GM21529 (cell line): ENCODE measurements around the gene ADAMTSL3.
"Not testable (repeated sequence)": the region's sequence is repeated elsewhere in the genome, so short reads cannot be mapped to it uniquely, and the experiment has no call there.

Experiments
- ATAC-seq: cut with Tn5 transposase; IDR thresholded peaks from one replicate; pipeline ENCODE4 v1.9.1; 2021; ENCODE audit not compliant: unreplicated experiment

Gene ADAMTSL3

DNA sequence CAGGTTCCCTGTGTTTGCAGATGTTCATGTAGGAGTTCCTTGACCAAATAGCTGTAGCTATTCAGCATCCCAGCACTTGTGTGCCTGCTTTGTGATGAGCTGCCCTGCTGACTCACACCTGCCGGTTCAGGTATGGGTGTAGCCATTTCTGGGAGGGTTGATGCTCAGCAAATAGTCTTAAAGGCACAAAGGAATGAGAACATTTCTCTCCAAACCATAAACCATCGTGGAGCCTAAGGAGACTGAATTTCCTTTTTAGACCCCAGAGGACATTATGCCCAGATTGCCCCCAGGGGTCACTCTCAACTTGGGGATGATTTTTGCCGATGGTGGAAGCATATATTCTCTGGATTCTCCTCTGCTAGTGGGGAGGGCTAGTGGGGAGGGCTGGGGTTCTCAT, 80.6 kb downstream of the ADAMTSL3 start:
- no peak for ATAC-seq

GRCh38 chr15:83739629-83740028, 85.7 kb downstream of the ADAMTSL3 start:
- no peak for ATAC-seq

DNA sequence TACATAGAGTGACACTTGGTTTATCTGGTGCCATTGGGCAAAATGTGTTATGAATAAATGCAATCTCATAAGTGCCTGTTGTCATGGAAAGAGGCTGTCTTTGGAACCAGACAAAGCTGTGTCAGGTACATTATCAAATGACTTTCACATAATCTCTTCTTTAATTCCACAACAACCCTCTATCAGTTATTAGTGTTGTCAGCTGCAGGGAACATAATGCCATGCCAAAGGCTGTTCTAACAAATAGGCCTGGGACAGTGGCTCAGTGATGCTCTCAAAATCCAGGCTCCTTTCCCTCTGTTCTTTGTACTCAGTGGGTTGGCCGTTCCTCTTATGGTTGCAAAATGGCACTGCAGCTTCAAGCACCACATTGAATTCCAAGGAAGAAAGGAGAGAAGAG, 91.8 kb downstream of the ADAMTSL3 start:
- no peak for ATAC-seq

DNA sequence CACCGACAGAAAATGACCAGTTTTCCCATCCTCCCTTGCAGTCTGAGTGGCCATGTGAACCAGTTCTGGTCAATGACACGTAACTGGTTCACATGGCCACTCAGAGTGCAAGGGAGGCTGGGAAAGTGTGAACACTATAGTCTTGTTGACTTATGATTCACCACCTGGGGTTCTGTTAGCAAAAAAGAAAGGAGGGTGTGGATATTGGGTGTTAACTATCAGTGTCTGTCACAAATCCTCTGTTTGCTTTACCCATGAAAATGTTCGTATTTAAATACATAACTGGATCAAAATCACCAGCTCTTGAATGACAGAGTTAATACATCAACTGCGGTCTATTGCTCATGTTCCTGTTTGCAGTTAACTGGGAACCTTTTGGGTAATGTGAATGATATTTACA, 92.3 kb downstream of the ADAMTSL3 start:
- no peak for ATAC-seq

DNA sequence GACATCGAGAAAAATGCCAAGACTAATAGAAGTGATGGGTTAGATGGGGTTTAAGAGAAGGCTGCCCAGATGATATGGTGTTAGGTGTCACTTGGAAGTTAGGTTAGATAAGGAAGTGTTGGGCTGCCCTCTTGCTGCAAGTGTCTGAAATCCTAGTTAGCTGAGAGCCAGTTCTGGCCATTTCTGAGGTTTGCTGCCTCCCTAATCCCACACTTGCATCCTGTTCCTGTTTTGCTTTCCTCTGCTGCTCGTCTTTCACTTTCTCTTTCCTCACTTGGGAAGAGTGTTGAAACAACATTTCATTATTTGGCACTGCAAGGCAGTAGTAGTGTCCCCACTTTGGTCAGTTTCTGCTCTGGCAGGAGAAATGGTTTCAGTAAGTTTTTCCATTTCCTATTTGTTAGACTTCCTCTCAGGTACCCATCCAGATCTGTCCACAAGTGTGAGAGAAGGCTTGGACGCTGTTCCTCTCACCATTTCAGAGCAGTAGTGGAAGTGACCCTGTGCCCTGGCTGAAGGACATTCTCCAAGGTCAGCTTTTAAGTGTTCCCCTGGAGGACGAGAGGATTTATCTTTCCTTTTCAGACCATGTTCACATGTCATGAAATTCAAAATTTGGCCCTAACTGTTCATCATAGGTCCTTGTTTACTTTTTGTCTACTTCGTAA, 93.3 kb downstream of the ADAMTSL3 start:
- no peak for ATAC-seq

- ATAC-seq, result no peak
Observed at GRCh38 chr15:83747718-83748110, 93.8 kb downstream of the ADAMTSL3 start.

DNA sequence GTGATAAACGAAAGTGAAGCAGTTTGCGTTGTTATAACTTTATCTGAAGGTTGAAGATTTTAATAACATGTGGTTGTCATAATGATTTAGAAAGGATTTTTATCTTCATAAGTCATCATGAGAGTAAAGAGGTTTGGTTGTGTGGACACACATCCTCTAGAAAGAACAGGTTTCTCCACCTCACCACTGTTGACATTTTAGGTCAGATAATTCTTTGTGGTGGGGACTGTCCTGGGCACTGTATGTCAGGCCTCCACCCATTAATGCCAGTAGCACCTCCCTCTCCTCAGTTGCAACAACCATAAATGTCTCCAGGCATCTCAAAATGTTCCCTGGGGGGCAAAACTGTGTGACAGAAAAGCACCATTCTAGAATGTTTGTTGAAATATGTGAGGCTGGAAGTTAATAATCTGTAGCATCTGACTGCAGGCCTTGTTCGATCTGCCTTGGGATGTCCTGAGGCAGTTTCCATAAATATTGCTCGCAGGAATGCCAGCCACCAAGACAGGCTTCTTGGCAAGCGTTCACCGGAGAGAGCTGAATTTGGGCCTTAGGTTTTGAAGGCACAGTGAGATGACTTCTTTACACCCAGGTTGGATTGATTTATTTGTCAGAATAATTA, 100.1 kb downstream of the ADAMTSL3 start:
- no peak for ATAC-seq

DNA sequence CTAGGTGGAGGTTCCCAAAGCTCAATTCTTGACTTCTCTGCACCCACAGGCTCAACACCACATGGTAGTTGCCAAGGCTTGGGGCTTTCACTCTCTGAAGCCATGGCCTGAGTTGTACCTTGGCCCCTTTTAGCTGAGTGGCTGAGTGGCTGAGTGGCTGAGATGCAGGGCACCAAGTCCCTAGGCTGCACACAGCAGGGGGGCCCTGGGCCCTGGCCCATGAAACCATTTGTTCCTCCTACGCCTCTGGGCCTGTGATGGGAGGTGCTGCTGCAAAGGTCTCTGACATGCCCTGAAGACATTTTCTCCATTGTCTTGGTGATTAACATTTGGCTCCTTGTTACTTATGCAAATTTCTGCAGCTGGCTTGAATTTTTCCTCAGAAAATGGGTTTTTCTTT, 103.4 kb downstream of the ADAMTSL3 start:
- not testable (repeated sequence) for ATAC-seq

GRCh38 chr15:83762367-83762766, 108.4 kb downstream of the ADAMTSL3 start:
- no peak for ATAC-seq

DNA sequence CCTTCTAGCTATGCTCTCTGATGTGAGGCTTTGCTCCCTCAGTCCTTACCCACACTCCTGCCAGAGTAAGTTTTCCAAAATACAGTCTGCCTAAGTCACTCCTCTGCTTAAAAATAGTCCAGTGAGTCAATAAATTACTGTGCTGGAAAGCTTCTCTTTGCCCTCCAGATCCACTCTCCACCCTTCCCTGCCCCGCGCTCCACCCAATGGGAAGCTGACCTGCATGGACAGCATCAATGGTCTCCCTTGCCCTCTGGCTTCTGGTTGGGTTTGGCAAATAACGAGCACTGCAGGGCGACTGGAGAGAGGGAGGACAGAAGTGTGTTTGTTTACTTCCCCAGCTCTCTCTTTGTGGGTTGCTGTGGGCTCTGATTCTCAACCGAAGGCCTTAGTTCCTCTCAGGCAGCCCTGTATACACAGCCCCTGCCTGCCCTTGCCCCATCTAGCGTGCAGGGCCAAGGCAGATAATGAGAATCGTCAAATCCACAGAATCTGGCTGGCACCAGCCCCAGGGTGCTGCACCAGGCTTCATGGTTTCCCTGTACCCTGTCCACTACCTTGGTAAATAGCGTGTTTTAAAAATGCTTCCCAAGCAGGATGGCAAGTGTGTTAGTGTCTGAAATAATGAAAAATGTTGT, 110.4 kb downstream of the ADAMTSL3 start:
- ATAC-seq, result no peak

DNA sequence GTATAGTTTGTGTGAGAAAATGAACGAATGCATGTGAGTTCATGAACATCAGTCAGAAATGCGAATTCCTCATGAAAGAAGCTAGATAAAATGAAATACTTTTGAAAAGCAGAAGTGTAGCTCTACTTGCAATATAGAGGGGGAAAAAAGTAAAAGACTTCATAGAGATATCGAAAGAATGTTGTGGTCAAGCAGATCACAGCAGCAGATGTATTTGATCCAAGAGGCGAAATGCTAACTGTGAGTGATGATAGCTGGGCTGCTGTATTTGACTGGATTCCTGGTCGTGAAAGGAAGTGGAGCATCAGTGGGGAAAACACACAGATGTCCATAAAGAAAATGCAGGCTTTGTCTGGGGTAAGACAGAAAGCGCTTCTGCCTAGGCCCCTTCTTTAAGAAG, 112.4 kb downstream of the ADAMTSL3 start:
- ATAC-seq, result no peak

DNA sequence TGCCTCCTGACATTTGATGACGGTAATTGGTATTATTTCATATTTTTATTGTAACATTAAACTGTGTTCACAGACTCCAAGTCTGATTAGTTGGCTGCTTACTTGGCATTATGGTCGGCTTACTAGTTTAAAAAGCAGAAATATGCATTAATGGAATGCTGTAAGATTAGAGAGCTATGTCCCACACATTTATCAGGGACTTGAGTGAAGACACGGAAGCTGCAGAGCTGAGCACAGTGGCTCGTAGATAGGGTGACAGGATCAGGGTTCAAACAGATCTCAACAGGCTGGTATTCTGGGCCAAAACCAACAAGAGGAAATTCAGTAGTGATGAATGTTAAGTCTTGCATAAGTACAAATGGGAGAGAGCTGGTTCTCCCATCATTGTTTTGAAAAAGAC, 113.8 kb downstream of the ADAMTSL3 start:
- no peak for ATAC-seq

DNA sequence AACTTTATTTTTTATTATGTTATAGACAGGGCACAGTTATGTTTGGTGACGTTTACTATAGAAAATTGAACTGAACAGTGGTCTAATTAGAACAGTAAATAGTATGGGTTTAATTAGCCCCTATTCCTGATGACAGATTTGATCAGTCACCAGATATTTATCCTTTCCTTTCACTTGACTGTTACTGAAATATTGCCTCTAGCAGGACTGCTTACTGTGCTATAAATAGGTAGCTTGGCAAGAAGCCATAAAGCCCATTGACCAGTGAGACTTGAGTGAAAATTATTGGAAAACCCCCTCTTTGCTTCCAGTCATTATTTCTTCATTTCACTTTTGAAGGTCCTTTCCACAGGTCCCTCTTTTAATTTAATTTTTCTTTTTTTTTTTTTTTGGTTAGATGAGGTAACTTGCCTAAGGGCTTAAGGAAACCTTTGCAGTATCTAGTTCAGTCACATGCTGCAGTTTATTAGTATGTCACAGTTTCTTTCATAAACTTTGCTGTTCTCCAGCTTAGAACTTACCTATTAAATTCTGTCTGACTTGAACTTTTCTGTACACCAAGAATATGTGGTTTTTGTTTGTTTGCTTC, 115.6 kb downstream of the ADAMTSL3 start:
- ATAC-seq, result no peak

DNA sequence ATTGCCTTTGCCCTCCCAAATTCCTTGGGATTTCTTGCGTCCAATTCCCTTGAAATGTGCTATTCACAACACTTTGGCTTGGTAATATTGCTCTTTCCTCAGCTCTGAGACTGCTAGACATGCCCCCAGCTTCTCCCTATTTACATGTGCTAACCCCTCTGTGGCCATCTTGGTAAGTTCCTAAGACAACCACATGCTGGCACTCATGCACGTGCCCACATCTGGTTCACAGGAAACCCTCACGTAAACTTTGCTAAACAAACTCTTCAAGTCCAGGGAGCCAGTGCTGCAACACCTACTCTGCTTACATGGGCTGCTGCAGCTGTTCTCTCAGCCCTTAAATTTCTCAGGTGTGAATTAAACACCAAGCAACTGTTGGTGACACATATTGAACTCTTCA, 121.8 kb downstream of the ADAMTSL3 start:
- no peak for ATAC-seq

GRCh38 chr15:83776986-83777385, 123.1 kb downstream of the ADAMTSL3 start:
- no peak for ATAC-seq

DNA sequence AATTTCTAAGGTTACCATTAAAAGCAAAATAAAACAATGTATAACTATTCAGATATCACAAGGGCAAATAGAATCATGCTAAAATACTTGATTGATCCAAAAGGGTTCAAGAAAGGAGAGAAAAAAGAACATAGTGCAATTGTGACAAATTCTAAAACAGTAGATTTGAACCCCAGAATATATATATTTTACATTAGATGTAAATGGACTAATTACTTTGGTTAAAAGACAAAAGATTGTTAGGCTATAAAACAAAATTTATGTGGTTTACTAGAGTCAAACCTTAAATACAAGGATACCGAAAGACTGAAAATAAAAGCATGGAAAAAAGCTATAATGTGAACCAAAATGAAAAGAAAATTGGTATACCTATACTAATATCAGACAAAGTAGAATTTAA, 129.3 kb downstream of the ADAMTSL3 start:
- ATAC-seq, result no peak

GRCh38 chr15:83784975-83785374, 131.1 kb downstream of the ADAMTSL3 start:
- ATAC-seq, result no peak

GRCh38 chr15:83786336-83786735, 132.4 kb downstream of the ADAMTSL3 start:
- no peak for ATAC-seq

DNA sequence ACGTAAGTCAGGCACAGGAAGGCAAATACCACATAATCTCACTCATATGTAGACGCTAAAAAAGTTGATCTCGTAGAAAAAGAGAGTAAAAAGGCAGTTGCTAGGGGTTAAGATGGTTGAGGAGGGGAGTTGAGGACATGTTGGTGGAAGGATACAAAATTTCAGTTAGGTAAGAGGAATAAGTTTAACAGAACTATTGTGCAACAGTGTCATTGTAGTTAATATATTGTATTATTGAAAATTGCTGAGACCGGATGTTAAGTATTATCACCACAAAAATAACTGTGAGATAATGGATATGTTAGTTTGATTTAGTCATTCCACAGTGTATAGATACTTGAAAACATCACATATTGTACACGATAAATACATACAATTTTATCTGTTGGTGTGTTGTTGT, 139.1 kb downstream of the ADAMTSL3 start:
- ATAC-seq, result no peak

- ATAC-seq, result no peak
Observed at GRCh38 chr15:83794209-83794608, 140.3 kb downstream of the ADAMTSL3 start.

DNA sequence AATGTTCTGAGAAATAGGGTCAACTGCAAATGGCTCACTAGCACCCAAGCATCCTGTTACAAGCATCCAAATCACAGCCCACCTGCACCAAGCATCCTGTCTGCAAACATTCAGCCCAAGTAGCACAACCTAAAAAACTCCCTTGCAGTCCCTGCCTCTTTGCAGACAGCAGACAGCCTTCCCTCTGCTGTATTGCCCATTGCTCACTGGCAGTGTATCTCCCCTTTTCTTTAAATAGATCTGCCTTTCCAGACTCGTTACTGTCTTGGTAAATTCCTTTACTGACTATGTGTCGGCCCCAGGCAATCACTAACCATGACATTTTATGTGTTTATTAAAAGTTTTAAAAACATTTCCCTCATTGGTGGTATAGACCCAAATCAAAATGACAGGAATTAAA, 155.4 kb downstream of the ADAMTSL3 start:
- ATAC-seq, result no peak

DNA sequence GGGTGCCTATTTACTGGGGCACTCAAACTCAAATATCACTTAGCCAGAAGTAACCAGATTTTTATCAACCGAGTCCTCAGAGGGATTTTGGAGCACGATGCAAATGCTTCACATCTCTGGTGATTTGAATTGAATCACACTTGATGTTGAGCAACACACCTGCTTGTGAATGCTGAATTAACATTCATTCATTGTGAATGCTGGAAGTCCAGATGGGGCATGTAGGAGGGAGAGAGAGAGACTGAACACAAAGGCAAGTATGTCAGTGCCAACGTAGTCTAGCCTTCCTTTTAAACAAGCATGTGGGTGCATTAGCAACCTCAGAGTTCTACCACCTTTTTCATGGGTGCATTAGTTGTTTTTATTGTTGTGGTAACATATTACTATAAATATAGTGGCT, 156.2 kb downstream of the ADAMTSL3 start:
- ATAC-seq, result no peak
